Naive thymus-derived CD4-positive, alpha-beta T cell (primary cell): ENCODE measurements around the gene ARHGEF25. TPM values are rescaled to one million over a fixed set of nuclear protein-coding genes. Genes with fewer than 3 reads are reported as not detected.

Source experiments
- ATAC-seq: fragments of 150-1000 bp; cut with Tn5 transposase; 2 replicates; pipeline ENCODE4 v1.10.0; 2021; ENCODE audit warnings: mild to moderate bottlenecking, moderate library complexity
- CTCF ChIA-PET: fragments of 350-600 bp; sonication (Branson Sonifier 250); formaldehyde crosslinking; loops from one replicate; lab custom pipeline; 2021; ENCODE audit warnings: antibody characterized with exemption; lab: Charles Lee
- POLR2A ChIA-PET: fragments of 350-600 bp; sonication (Branson Sonifier 250); formaldehyde crosslinking; loops from one replicate; lab custom pipeline; 2021; ENCODE audit warnings: antibody characterized with exemption, inconsistent platforms; lab: Charles Lee
- DNase-seq, 9 donors: peaks; one replicate each; pipeline versions ENCODE4 v3.0.0 to v3.0.0-alpha.2; 2020 to 2022; ENCODE audit warnings: mixed read lengths in 1 of 9
- H3K27ac ChIP-seq: one replicate; pipeline ENCODE4 v1.7.0; 2013; ENCODE audit warnings: mild to moderate bottlenecking, low read depth, low read length, moderate library complexity
- H3K27me3 ChIP-seq, 2 donors: one replicate each; pipeline ENCODE4 v1.7.0; 2013; ENCODE audit warnings: low read length in 2 of 2, mild to moderate bottlenecking in 2 of 2, moderate library complexity in 2 of 2; ENCODE audit not compliant: control insufficient read depth in 2 of 2, insufficient read depth in 2 of 2
- H3K36me3 ChIP-seq, 3 experiments: 1 replicate in 2 of 3; 2 replicates in 1 of 3; pipeline ENCODE4 v1.7.0; 2013; ENCODE audit warnings: low read length in 3 of 3, mild to moderate bottlenecking in 3 of 3, moderate library complexity in 1 of 3; ENCODE audit not compliant: insufficient read depth in 3 of 3, control insufficient read depth in 2 of 3
- H3K4me1 ChIP-seq, 2 donors: one replicate each; pipeline ENCODE4 v1.7.0; 2013; ENCODE audit warnings: low read length in 2 of 2, mild to moderate bottlenecking in 2 of 2, moderate library complexity in 1 of 2; ENCODE audit not compliant: control insufficient read depth in 2 of 2, insufficient read depth in 2 of 2
- H3K4me3 ChIP-seq: 2 replicates; pipeline ENCODE4 v1.7.0; 2013; ENCODE audit warnings: mild to moderate bottlenecking, low read length
- H3K9me3 ChIP-seq, 3 experiments: 1 replicate in 2 of 3; 2 replicates in 1 of 3; pipeline ENCODE4 v1.7.0; 2013; ENCODE audit warnings: low read length in 3 of 3; ENCODE audit not compliant: control insufficient read depth in 2 of 3
- H3K27ac Mint-ChIP-seq, 9 donors: one replicate each; pipeline ENCODE4 v1.8.0; 2020 to 2022; ENCODE audit warnings: mixed read lengths in 9 of 9, mild to moderate bottlenecking in 8 of 9, moderate library complexity in 5 of 9, inconsistent platforms in 2 of 9
- H3K27me3 Mint-ChIP-seq, 5 donors: one replicate each; pipeline ENCODE4 v1.8.0; 2021 to 2022; ENCODE audit warnings: mixed read lengths in 5 of 5, mild to moderate bottlenecking in 1 of 5
- H3K36me3 Mint-ChIP-seq, 5 donors: one replicate each; pipeline ENCODE4 v1.8.0; 2020 to 2022; ENCODE audit warnings: mixed read lengths in 5 of 5, mild to moderate bottlenecking in 3 of 5, inconsistent platforms in 1 of 5
- H3K4me1 Mint-ChIP-seq, 7 donors: one replicate each; pipeline ENCODE4 v1.8.0; 2020 to 2022; ENCODE audit warnings: mixed read lengths in 7 of 7, mild to moderate bottlenecking in 3 of 7, inconsistent platforms in 1 of 7
- H3K4me3 Mint-ChIP-seq, 10 donors: one replicate each; pipeline ENCODE4 v1.8.0; 2020 to 2022; ENCODE audit warnings: mild to moderate bottlenecking in 10 of 10, mixed read lengths in 10 of 10, moderate library complexity in 6 of 10, inconsistent platforms in 2 of 10
- H3K9me3 Mint-ChIP-seq, 11 donors: one replicate each; pipeline ENCODE4 v1.8.0; 2020 to 2022; ENCODE audit warnings: mixed read lengths in 11 of 11, mild to moderate bottlenecking in 4 of 11, inconsistent platforms in 1 of 11, moderate library complexity in 1 of 11
- intact Hi-C, 2 donors: fragments of 100-400 bp; cut with micrococcal nuclease; formaldehyde crosslinking; loops; one replicate each; pipeline ENCODE4 v1.15.1; 2023
- polyA plus RNA-seq, 2 donors: library from polyadenylated mRNA; unstranded; fragments of 300-500 nt; fragmentation: Illumina TruSeq; gene quantifications; one replicate each; pipeline ENCODE4 v1.2.3, GENCODE V29; 2021
- total RNA-seq, 6 experiments: library from RNA in 5 of 6; stranded (reverse) in 5 of 6; gene quantifications; 1 replicate in 5 of 6; 2 replicates in 1 of 6; pipeline ENCODE4 v1.2.3 and lab custom pipeline; 2021 to 2026

The ARHGEF25 gene
- total and polyA plus RNA-seq, 7 experiments from 2014 or later = 0.29 to 1.2 (median 0.84) TPM; not detected in 2

- peaks cover 6 to 35% of the 10 kb centered on the region in 2 donors for H3K27me3 ChIP-seq
- H3K9me3 Mint-ChIP-seq = no peaks in the 10 kb centered on the region
These were observed 17.3 kb downstream of the ARHGEF25 start for GRCh38 chr12:57628280-57629191.

DNA sequence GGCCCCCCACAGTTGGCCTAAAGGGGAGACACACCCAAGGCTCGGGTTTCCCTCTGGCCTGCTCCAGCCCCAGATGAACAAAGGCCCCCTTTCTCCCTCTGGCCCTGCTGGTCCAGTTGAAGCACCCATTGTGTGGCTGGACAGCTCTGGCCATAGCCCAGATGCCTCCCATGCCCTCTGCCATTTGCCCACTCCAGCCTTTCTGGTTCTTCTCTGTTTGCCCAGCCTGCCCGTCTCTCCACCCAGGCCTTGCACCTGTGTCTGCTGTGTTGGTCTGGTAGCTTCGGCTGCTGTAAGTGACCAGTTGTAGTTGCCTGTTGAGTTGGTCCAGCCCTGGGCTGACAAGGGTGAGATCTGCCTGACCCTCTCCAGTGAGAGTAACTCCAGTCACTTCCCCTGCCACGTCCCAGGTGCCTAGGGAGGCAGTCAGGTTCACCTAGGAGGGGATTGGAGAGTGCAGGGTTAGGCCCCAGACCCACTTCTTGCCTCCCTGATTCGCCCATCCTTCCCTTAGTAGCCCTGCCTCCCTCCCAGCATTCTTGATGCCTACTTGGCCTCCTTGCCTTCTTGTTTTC is 18.7 kb downstream of the ARHGEF25 start:
- intact Hi-C loops = loop anchor here in 1 of 2 donors (10.0 kb wide), 1 partner anchor 385 kb away; no protein-coding TSS in a partner anchor
- H3K9me3 Mint-ChIP-seq = no peaks in the 10 kb centered on the region
- H3K27ac Mint-ChIP-seq = no peak overlapping the region
- H3K36me3 Mint-ChIP-seq = no peaks in the 10 kb centered on the region
- H3K27me3 ChIP-seq = peaks cover 6 to 34% of the 10 kb centered on the region in 2 donors
- H3K27me3 Mint-ChIP-seq = peaks cover 59 to 86% (median 62%) of the 10 kb centered on the region in 5 donors
- no peak for ATAC-seq
- ChIA-PET CTCF (interaction anchor here (0.5 kb wide), 1 partner anchor 47 kb away, joined by 4 read pairs; no protein-coding TSS in a partner anchor), POLR2A (interaction anchor here (1.1 to 1.3 kb wide), 2 partner anchors 10 to 63 kb away, joined by 3 to 4 read pairs; no protein-coding TSS in a partner anchor)
- H3K4me1 ChIP-seq = peaks cover 8% of the 10 kb centered on the region in 2 donors
- peaks cover 0 to 20% (median 12%) of the 10 kb centered on the region in 7 donors for H3K4me1 Mint-ChIP-seq
- no peak overlapping the region for H3K4me3 ChIP-seq
- no peak overlapping the region for H3K4me3 Mint-ChIP-seq
- no peak overlapping the region for H3K27ac ChIP-seq
- no peak for DNase-seq
- no peaks in the 10 kb centered on the region for H3K9me3 ChIP-seq
- no peaks in the 10 kb centered on the region for H3K36me3 ChIP-seq

More at GRCh38 chr12:57628280-57629191, 17.3 kb downstream of the ARHGEF25 start:
- intact Hi-C loops = loop anchor here in 1 of 2 donors (10.0 kb wide), 1 partner anchor 384 kb away; no protein-coding TSS in a partner anchor
- Histone ChIP-seq H3K36me3 (no peaks in the 10 kb centered on the region), H3K4me3 (no peak overlapping the region), H3K9me3 (no peaks in the 10 kb centered on the region), H3K27ac (no peak overlapping the region), H3K4me1 (peaks cover 8% of the 10 kb centered on the region in 2 donors)
- peaks cover 0 to 20% (median 12%) of the 10 kb centered on the region in 7 donors for H3K4me1 Mint-ChIP-seq
- H3K27ac Mint-ChIP-seq = no peak overlapping the region
- no peaks in the 10 kb centered on the region for H3K36me3 Mint-ChIP-seq
- H3K4me3 Mint-ChIP-seq = peak overlapping the region in 7 of 10 donors; percentile 36 to 69 (median 57)
- H3K27me3 Mint-ChIP-seq = peaks cover 68 to 90% (median 73%) of the 10 kb centered on the region in 5 donors
- DNase-seq = no peak
- ATAC-seq = no peak
- POLR2A ChIA-PET = interaction anchor here (1.0 to 1.7 kb wide), 2 partner anchors 23 to 47 kb away, joined by 3 to 4 read pairs; no protein-coding TSS in a partner anchor
- CTCF ChIA-PET = interaction anchor here (1.1 kb wide), 1 partner anchor 45 kb away, joined by 6 read pairs; no protein-coding TSS in a partner anchor

DNA sequence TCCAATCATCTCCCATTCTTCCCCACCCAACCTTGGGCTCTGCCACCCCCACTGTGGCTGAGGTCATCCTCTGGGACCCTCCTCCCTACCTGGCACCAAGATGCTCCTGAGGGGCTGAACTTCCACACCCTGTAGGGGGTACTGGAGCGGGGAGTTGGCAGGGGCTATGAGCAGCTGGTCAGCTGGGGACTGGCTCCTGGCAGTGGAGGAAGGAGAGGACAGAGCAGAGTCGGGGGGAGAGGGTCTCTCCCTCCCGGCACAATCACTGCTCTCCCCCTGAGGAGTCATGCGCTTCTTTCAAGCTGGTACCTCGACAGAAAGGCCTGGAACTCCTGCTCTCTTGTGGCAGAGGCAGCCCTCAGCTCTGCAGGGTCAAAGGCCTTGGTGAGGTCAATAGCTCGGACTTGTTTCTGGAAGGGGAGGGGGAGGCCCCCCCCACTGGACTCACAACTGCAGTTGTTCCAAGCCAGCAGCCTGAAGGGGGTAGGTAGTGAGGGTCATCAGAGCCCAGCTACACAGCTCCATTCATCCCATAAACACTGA is 19.7 kb downstream of the ARHGEF25 start:
- Mint-ChIP-seq H3K27me3 (peaks cover 49 to 82% (median 56%) of the 10 kb centered on the region in 5 donors), H3K9me3 (no peaks in the 10 kb centered on the region), H3K36me3 (no peaks in the 10 kb centered on the region), H3K4me1 (peaks cover 0 to 20% (median 12%) of the 10 kb centered on the region in 7 donors), H3K4me3 (peak overlapping the region in 2 of 10 donors; percentile 38 to 80), H3K27ac (no peak overlapping the region)
- intact Hi-C loops = no loop called here
- Histone ChIP-seq H3K9me3 (no peaks in the 10 kb centered on the region), H3K4me1 (peaks cover 8% of the 10 kb centered on the region in 2 donors), H3K27ac (no peak overlapping the region), H3K27me3 (peaks cover 4 to 32% of the 10 kb centered on the region in 2 donors), H3K4me3 (no peak overlapping the region), H3K36me3 (no peaks in the 10 kb centered on the region)
- ChIA-PET CTCF (interaction anchor here (0.8 to 1.2 kb wide), 2 partner anchors 48 to 172 kb away, joined by 4 to 5 read pairs; no protein-coding TSS in a partner anchor), POLR2A (interaction anchor here (1.1 to 1.3 kb wide), 2 partner anchors 11 to 62 kb away, joined by 3 to 4 read pairs; no protein-coding TSS in a partner anchor)
- no peak for DNase-seq
- no peak for ATAC-seq

DNA sequence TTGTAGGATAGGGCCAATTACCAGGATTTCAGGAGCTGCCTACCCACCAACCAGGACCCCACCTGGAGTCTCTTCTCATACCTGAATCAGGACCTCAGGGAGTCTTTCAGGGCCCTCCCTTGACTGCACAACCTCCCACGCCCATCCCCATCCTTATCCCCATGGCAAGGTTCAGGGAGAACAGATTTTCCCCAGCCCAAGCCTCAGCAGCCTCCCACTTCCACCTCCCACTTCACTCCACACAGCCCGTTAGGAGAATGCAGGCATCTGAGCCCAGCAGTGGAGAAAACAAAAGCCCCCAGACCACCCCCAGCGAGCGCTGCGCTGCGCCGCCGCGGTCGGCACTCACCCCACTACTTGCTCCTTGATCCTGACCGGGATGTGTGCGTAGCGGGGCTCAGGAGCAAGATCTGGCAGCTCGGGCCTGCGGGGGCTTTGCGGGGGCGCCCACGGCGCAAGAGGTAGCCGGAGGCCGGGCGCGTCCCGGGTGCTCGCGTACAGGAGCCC is 20.4 kb downstream of the ARHGEF25 start:
- intact Hi-C loops = loop anchor here in 1 of 2 donors (2.0 kb wide), 2 partner anchors 61 to 109 kb away; no protein-coding TSS in a partner anchor
- Histone ChIP-seq H3K27me3 (peaks cover 0 to 26% of the 10 kb centered on the region in 2 donors), H3K27ac (no peak overlapping the region), H3K36me3 (no peaks in the 10 kb centered on the region), H3K4me1 (peaks cover 8% of the 10 kb centered on the region in 2 donors), H3K9me3 (no peaks in the 10 kb centered on the region), H3K4me3 (no peak overlapping the region)
- CTCF ChIA-PET = interaction anchor here (0.8 to 1.2 kb wide), 2 partner anchors 48 to 173 kb away, joined by 4 to 5 read pairs; no protein-coding TSS in a partner anchor
- ATAC-seq = no peak
- POLR2A ChIA-PET = no interaction called here
- Mint-ChIP-seq H3K9me3 (no peaks in the 10 kb centered on the region), H3K27me3 (peaks cover 42 to 75% (median 54%) of the 10 kb centered on the region in 5 donors), H3K27ac (no peak overlapping the region), H3K4me3 (peak overlapping the region in 7 of 10 donors; percentile 38 to 80 (median 58)), H3K36me3 (no peaks in the 10 kb centered on the region), H3K4me1 (peaks cover 0 to 20% (median 12%) of the 10 kb centered on the region in 7 donors)
- DNase-seq = no peak

- ChIA-PET POLR2A (interaction anchor here (0.6 to 1.2 kb wide), 3 partner anchors 62 to 174 kb away, joined by 3 to 5 read pairs (median 3); partner anchors contain the start of gene OS9), CTCF (interaction anchor here (0.6 to 1.5 kb wide), 7 partner anchors 47 to 1206 kb away, joined by 3 to 4 read pairs (median 3); no protein-coding TSS in a partner anchor)
- ATAC-seq = peak; percentile 18
- no peaks in the 10 kb centered on the region for H3K36me3 ChIP-seq
- Mint-ChIP-seq H3K27me3 (peaks cover 36 to 71% (median 50%) of the 10 kb centered on the region in 5 donors), H3K4me3 (peak overlapping the region; percentile 25 to 83 (median 70)), H3K27ac (peak overlapping the region in 2 of 9 donors; percentile 13 to 66), H3K9me3 (no peaks in the 10 kb centered on the region), H3K4me1 (peaks cover 0 to 15% (median 10%) of the 10 kb centered on the region in 7 donors), H3K36me3 (no peaks in the 10 kb centered on the region)
- H3K4me3 ChIP-seq = peak overlapping the region; percentile 57
- DNase-seq = peak in 1 of 9 donors; percentile 29
- intact Hi-C loops = loop anchor here in 1 of 2 donors (2.0 kb wide), 2 partner anchors 60 to 108 kb away; no protein-coding TSS in a partner anchor
- peaks cover 8% of the 10 kb centered on the region in 2 donors for H3K4me1 ChIP-seq
- no peak overlapping the region for H3K27ac ChIP-seq
- no peaks in the 10 kb centered on the region for H3K9me3 ChIP-seq
- peaks cover 0 to 21% of the 10 kb centered on the region in 2 donors for H3K27me3 ChIP-seq
These were observed 21.1 kb downstream of the ARHGEF25 start for GRCh38 chr12:57632073-57632957.
